Amniotic epithelial cell (primary cell): ENCODE measurements around the gene SEPHS2.
"Not testable (repeated sequence)": the region's sequence is repeated elsewhere in the genome, so short reads cannot be mapped to it uniquely, and the experiment has no call there.

Experiments used
- DNase-seq: peaks from one replicate; pipeline ENCODE4 v3.0.0-alpha.2; 2010; ENCODE audit warnings: low read depth

Gene SEPHS2

DNA sequence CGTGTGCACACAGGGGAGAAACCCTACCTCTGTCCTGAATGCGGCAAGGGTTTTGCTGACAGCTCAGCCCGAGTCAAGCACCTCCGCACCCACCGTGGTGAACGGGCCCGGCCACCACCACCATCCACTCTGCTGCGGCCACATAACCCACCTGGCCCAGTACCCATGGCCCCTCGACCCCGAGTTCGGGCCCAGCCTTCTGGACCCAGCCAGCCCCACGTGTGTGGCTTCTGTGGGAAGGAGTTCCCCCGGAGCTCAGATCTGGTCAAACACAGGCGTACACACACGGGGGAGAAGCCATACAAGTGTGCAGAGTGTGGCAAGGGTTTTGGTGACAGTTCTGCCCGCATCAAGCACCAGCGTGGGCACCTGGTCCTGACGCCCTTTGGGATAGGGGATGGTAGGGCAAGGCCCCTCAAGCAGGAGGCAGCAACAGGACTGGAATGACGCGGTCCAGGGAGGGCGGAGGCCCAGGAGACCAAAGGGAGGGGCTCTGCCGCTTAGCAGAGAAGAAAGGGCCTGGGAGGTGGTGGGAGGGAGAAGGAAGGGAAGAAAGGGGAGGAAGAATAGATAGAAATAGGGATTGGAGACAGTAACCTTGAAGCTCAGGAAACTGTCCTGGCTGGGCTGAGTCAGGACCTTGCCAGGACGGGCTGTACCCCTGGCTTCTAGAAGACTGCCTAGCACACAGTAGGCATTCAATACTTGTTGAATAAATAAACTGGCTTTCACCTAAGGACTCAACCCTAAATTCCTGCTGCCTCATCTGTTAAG is 46.8 kb downstream of the SEPHS2 start:
- DNase-seq, result no peak

DNA sequence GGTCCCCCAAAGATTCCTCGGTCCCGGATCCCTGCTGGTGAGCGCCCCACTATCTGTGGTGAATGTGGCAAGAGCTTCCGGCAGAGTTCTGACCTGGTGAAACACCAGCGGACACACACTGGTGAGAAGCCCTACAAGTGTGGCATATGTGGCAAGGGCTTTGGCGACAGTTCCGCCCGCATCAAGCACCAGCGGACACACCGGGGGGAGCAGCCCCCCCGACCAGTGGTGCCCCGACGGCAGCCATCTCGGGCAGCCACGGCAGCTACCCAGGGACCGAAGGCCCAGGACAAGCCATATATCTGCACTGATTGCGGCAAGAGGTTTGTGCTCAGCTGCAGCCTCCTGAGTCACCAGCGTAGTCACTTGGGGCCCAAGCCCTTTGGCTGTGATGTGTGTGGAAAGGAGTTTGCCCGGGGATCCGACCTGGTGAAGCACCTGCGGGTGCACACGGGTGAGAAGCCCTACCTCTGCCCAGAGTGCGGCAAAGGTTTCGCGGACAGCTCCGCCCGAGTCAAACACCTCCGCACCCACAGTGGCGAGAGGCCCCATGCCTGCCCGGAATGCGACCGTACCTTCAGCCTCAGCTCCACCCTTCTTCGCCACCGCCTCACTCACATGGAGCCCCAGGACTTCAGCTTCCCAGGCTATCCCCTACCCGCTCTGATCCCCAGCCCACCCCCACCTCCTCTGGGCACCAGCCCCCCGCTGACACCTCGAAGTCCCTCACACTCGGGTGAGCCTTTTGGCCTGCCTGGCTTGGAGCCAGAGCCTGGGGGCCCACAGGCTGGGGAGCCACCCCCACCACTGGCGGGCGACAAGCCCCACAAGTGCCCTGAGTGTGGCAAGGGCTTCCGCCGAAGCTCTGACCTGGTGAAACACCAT is 47.7 kb downstream of the SEPHS2 start:
- no peak for DNase-seq

DNA sequence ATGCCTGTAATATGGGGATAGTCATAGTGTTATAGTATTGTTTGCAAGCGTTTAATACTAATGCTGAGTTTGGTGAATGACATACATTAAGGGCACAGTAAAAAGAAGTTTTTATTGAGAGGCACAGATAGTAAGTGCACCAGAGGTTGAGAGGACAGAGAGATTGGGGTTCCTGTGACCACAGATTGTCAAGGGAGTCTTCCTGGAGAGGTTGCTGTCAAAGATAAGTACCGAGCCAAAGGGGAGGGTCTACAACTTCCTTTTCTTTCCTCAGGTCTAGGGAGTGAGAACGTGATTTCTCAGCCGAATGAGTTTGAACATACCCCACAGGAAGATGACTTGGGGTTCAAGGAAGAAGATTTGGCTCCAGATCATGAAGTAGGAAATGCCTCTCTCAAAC is 48.6 kb downstream of the SEPHS2 start:
- DNase-seq, result no peak

DNA sequence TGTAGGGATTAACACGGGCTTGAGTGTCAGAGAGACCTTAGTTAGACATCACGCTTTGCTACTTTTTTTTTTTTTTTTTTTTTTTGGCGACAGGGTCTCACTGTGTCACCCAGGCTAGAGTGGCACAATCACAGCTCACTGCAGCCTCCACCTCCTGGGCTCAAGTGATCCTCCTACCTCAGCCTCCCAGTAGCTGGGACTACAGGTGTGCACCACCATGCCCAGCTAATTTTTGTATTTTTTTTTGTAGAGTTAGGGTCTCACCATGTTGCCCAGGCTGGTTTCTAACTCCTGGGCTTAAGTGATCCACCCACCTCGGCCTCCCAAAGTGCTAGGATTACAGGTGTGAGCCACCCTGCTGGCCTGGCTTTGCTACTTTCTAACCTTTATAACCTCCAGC is 49.0 kb downstream of the SEPHS2 start:
- DNase-seq, result not testable (repeated sequence)

DNA sequence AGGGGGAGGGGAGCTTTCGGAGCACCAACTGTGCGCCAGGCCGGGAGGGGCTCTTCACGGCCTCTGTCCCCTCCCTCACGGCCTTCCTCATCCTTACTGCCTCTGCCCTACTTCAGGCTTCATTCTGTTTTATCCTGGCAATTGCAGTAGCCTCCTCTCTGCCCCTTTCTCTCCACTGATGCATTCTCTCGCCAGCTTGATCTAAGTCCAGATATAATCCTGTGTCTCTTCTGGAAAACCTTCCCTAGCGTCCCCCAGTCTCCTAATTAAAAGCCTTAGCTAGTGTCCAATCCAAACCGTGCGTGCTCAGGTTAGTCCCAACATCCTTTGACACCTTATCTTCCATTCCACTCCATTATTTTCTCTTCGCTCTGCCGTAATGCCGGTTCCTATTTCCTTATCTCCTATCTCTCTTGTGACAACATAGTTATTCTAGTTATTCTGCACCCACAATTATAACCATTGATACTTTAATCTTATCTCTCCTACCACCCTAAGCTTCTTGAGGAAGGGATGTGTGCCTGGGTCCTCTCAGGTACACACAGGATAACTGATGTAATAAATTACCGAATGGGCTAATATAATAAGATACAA is 49.6 kb downstream of the SEPHS2 start:
- no peak for DNase-seq

DNA sequence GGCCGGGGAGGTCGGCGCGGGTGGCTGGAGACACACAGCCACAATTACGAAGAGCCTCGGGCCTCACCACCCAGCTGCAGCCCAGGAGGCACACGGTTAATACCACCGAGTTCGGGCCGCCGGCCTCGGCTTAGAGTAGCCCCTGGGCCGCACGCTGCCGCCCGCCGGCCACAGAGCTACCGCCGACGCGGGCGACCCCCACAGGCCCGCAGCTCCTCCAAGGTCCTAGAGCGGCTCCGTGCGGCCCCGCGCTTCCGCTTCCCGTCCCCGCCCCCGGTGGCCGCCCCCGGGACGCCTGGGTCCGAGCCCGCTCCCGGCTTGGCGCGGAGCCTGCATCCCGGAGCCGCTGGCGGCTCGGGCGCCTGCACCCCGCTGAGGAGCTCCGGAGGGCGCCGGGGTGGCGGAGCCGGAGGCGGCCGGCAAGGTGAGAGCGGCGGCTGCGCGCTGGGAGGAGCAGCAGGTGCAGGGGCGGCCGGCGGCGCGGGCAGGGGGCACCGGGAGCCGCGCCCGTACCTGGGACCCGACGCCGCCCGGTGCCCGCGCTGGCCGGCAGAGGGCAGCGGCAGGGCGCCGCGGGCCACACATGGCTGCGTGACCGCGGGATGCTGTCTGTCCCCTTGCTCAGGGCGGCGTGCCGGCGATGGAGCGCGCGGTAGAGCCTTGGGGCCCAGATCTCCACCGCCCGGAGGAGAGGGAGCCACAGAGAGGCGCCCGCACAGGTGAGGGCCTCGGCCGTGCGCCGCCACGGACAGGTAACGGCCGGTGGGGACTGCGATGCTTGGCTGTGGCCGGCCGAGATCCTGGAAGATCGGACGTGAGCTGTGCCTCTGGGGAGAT is 50.3 kb downstream of the SEPHS2 start, which contains the start of gene ZNF48:
TSS of gene ZNF48 (plus strand) at position 266 of the 837 bp plus-strand sequence. CDS start at position 641, 375 bp downstream.
- DNase-seq, result peak; percentile 92

DNA sequence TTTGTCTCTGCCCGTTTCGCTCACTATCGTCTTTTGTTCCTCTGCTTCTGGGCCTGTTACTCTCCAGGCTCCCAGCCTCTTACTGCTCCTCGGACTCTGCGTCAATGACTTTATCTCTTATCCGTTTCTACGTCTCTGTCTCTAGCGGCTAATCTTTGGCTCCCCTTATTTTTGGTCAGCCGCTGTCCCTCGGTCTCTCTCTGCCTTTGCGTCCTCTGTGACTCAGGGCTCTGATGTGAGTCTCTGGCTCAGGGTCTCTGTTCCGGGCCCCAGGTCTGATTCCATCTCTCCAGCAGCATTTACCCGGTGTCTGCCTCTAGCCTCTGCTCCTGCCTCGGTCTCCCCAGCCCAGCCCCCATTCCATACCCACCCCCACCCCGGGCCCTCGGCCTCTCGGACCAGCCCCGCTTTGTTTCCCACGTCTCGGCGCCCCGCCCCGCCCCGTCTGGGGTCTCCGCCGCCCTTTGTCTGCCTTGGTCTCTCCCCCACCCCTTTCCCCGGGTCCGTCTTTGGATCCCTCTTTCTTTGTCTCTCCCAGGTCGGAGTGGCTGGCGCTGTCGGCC is 51.0 kb downstream of the SEPHS2 start:
- peak; percentile 22 for DNase-seq
